OCI-LY7 (cell line): ENCODE data around the gene NMT1. TPM values are rescaled to one million over a fixed set of nuclear protein-coding genes. Genes with fewer than 3 reads are reported as not detected.

Source experiments
- BruUV-seq: library from RNA; stranded (reverse); fragments of 400-500 nt; replicated peaks from 2 replicates; lab custom pipeline; 2021; lab: Mats Ljungman, UMichigan
- CTCF ChIA-PET: fragments of 300-600 bp; sonication (Branson Sonifier 250); formaldehyde crosslinking; loops from one replicate; lab custom pipeline; 2022; ENCODE audit warnings: antibody characterized with exemption; ENCODE audit not compliant: unreplicated experiment; lab: Charles Lee
- POLR2A ChIA-PET: fragments of 300-600 bp; sonication (Branson Sonifier 250); formaldehyde crosslinking; loops from one replicate; lab custom pipeline; 2022; ENCODE audit warnings: antibody characterized with exemption; lab: Charles Lee
- DNase-seq: peaks from one replicate; pipeline ENCODE4 v3.0.0-alpha.2; 2015; ENCODE audit warnings: low spot score
- H2AFZ ChIP-seq: fragments of 200-600 bp; sonication (generic), shearing (Covaris generic); 2 replicates; pipeline ENCODE4 v1.6.1; 2014; ENCODE audit warnings: mild to moderate bottlenecking, antibody characterized with exemption, low read length, moderate library complexity
- H3K27ac ChIP-seq: fragments of 200-600 bp; sonication (generic); 2 replicates; pipeline ENCODE4 v1.5.1; 2014; ENCODE audit warnings: mixed run types, low read depth, mild to moderate bottlenecking, moderate library complexity, low read length, inconsistent platforms; ENCODE audit not compliant: poor library complexity, severe bottlenecking
- H3K36me3 ChIP-seq: fragments of 200-600 bp; sonication (generic); 2 replicates; pipeline ENCODE4 v1.6.1; 2014; ENCODE audit warnings: mild to moderate bottlenecking, antibody characterized with exemption, low read length, moderate library complexity, mixed read lengths; ENCODE audit not compliant: insufficient read depth
- H3K4me1 ChIP-seq: fragments of 200-600 bp; sonication (generic); 2 replicates; pipeline ENCODE4 v1.5.1; 2014; ENCODE audit warnings: mild to moderate bottlenecking, low read length; ENCODE audit not compliant: insufficient read depth, poor library complexity, severe bottlenecking
- H3K4me2 ChIP-seq: fragments of 200-600 bp; sonication (generic); 2 replicates; pipeline ENCODE4 v1.6.1; 2014; ENCODE audit warnings: mild to moderate bottlenecking, low read length
- H3K4me3 ChIP-seq: fragments of 200-600 bp; sonication (generic); 2 replicates; pipeline ENCODE4 v1.5.1; 2014; ENCODE audit warnings: mild to moderate bottlenecking, low read depth, low read length; ENCODE audit not compliant: poor library complexity, severe bottlenecking
- H3K79me2 ChIP-seq: fragments of 200-600 bp; sonication (generic); 2 replicates; pipeline ENCODE4 v1.6.1; 2016; ENCODE audit warnings: low read depth, mild to moderate bottlenecking, low read length, moderate library complexity, mixed read lengths; ENCODE audit not compliant: insufficient read depth
- H3K9me2 ChIP-seq: fragments of 200-600 bp; sonication (generic); 2 replicates; pipeline ENCODE4 v1.6.1; 2016; ENCODE audit warnings: mild to moderate bottlenecking, low read length, mixed read lengths; ENCODE audit not compliant: insufficient read depth
- H3K9me3 ChIP-seq: fragments of 200-600 bp; sonication (generic); 2 replicates; pipeline ENCODE4 v1.6.1; 2014; ENCODE audit warnings: mild to moderate bottlenecking, mixed run types, low read length, mixed read lengths
- H4K20me1 ChIP-seq: fragments of 200-600 bp; sonication (generic); 2 replicates; pipeline ENCODE4 v1.6.1; 2014; ENCODE audit warnings: mild to moderate bottlenecking, antibody characterized with exemption, low read length, moderate library complexity, mixed read lengths; ENCODE audit not compliant: insufficient read depth
- EZH2phosphoT487 ChIP-seq: fragments of 200-600 bp; sonication (generic); IDR thresholded peaks from 2 replicates; pipeline ENCODE4 v1.6.1; 2018; ENCODE audit warnings: low read depth, borderline replicate concordance, mild to moderate bottlenecking, mixed run types, antibody characterized with exemption, low read length, moderate library complexity, mixed read lengths
- intact Hi-C: fragments of 100-400 bp; cut with micrococcal nuclease; formaldehyde crosslinking; loops from one replicate; pipeline ENCODE4 v1.10.0; 2022; ENCODE audit not compliant: unreplicated experiment
- total RNA-seq, 2 experiments: library from RNA; depleted of rRNA in 1 of 2; stranded (reverse); fragments of >200 nt in 1 of 2; shearing (Covaris generic) in 1 of 2; gene quantifications; 2 replicates each; pipeline ENCODE4 v1.2.3, GENCODE V29; 2014 to 2022
- TF ChIP-seq, protein P1 (sequence below): fragments of 200-600 bp; sonication (generic); conservative IDR thresholded peaks from 2 replicates; pipeline ENCODE4 v1.5.1; 2014; ENCODE audit warnings: mild to moderate bottlenecking, antibody characterized with exemption, low read length, moderate library complexity, mixed read lengths

Gene NMT1
- total RNA-seq, 2 experiments from 2014 or later = 82.3 to 134 TPM

DNA sequence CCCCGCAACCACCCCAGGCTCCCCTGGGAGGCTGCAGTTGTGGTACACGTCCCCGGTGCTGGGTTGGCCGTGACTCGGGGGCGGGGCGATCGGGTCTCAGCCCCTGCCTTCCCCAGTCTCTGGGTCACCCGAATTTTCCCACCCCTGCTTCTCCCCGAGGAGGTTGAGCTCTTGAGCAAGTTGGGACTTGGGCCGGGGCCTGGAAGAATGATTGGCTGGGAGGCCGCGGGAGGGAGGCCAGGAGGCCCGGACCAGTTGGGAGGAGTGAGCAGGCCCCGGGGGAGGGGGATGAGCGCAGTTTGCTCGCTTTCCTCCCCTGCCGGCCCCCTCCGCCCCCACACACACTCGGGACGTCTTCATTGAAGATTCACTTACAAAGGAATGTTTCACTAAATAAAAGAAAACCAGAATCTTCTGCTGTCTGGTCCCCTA is 82.7 kb downstream of the NMT1 start:
- no peak for DNase-seq
- intact Hi-C loops = no loop called here
- peaks cover 22% of the 10 kb centered on the region for H3K4me1 ChIP-seq
- peak overlapping the region; percentile 31 for H3K4me2 ChIP-seq
- H4K20me1 ChIP-seq = no peaks in the 10 kb centered on the region
- TF ChIP-seq EZH2phosphoT487 = no peak
- TF ChIP-seq, protein P1, sequence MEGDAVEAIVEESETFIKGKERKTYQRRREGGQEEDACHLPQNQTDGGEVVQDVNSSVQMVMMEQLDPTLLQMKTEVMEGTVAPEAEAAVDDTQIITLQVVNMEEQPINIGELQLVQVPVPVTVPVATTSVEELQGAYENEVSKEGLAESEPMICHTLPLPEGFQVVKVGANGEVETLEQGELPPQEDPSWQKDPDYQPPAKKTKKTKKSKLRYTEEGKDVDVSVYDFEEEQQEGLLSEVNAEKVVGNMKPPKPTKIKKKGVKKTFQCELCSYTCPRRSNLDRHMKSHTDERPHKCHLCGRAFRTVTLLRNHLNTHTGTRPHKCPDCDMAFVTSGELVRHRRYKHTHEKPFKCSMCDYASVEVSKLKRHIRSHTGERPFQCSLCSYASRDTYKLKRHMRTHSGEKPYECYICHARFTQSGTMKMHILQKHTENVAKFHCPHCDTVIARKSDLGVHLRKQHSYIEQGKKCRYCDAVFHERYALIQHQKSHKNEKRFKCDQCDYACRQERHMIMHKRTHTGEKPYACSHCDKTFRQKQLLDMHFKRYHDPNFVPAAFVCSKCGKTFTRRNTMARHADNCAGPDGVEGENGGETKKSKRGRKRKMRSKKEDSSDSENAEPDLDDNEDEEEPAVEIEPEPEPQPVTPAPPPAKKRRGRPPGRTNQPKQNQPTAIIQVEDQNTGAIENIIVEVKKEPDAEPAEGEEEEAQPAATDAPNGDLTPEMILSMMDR = no peak
- BruUV-seq = no TSS peak
- H3K79me2 ChIP-seq = no peaks in the 10 kb centered on the region
- H3K9me3 ChIP-seq = no peaks in the 10 kb centered on the region
- no peak overlapping the region for H3K27ac ChIP-seq
- no peak overlapping the region for H3K4me3 ChIP-seq
- ChIA-PET POLR2A (no interaction called here), CTCF (no interaction called here)
- H3K9me2 ChIP-seq = no peaks in the 10 kb centered on the region
- no peaks in the 10 kb centered on the region for H3K36me3 ChIP-seq
- no peak overlapping the region for H2AFZ ChIP-seq

DNA sequence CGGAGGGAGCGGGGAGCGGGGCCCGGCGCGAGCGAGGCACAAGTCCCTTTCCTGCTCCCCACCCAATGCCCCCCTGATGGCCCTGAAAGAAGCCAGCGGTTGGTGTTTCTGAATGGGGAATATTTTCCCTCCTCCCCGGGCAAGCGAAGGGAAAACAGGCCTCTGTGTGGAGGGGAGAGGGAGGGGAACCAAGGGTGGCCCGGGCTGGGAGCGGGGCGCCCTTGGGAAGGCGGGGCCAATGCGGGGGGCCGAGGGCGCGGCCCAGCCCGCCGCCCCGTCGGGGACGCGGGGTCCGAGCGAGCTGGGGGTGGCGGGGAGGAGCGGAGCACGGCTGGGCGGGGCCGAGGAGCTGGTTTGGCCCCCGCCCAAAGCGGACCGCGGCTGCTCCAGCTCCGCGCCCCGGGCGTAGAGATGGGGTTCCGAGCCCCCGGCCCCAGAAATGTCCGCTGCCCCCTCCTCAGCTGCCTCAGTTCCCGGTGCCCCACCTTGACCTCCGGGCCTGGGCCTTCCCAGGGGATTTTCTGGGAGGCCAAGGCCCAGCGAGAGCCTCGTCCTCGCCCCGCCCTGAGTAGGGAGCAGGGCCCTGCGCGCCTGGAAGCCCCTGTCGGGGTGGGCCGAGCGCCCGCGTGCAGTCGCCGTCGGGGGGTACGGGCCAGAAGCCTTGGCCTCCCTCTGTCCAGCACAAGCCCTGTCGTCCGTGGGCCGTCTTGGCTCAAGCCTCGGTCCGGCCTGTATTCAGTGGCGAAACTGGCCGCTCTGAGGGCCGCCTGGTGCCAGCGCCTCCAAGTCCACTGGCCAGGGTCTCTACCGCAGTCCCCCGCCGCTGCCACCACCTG is 83.3 kb downstream of the NMT1 start:
- Histone ChIP-seq H3K36me3 (no peaks in the 10 kb centered on the region), H4K20me1 (no peaks in the 10 kb centered on the region), H3K4me3 (no peak overlapping the region), H3K9me3 (no peaks in the 10 kb centered on the region), H2AFZ (no peak overlapping the region), H3K27ac (no peak overlapping the region), H3K4me1 (peaks cover 26% of the 10 kb centered on the region), H3K9me2 (no peaks in the 10 kb centered on the region), H3K79me2 (no peaks in the 10 kb centered on the region), H3K4me2 (peak overlapping the region; percentile 31; the same call in 1 of the 2 replicates)
- intact Hi-C loops = no loop called here
- DNase-seq = no peak
- BruUV-seq = no TSS peak
- CTCF ChIA-PET = interaction anchor here (1.0 kb wide), 1 partner anchor 9 kb away, joined by 3 read pairs; the partner anchor contains the start of gene ACBD4
- no peak for TF ChIP-seq EZH2phosphoT487
- TF ChIP-seq, protein P1 = no peak
- POLR2A ChIA-PET = no interaction called here

DNA sequence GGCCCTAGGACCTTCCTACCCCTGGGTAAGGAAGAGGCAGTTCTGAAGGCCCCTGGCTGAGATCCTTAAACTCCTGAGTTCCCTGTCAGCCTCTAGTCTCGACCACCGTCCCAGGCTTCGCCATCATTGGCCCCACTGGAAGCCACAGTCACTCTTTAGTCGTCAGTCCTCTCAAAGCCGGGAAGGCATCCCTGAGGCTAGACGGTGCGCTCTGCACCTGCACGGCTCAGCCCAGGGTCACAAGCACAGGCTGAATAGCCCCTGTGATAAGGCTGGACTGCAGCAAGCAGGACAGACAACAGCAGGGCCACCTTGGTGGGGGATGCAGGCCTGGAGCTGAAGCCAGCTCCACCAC is 83.9 kb downstream of the NMT1 start:
- no peak overlapping the region for H3K4me3 ChIP-seq
- CTCF ChIA-PET = interaction anchor here (1.0 kb wide), 1 partner anchor 9 kb away, joined by 3 read pairs; the partner anchor contains the start of gene ACBD4

More for the DNA sequence above, 83.9 kb downstream of the NMT1 start:
- Histone ChIP-seq H3K27ac (no peak overlapping the region), H3K36me3 (no peaks in the 10 kb centered on the region), H3K4me1 (peaks cover 31% of the 10 kb centered on the region), H2AFZ (no peak overlapping the region), H3K9me2 (no peaks in the 10 kb centered on the region), H3K9me3 (no peaks in the 10 kb centered on the region), H3K79me2 (peaks cover 4% of the 10 kb centered on the region; the same call in 1 of the 2 replicates), H3K4me2 (no peak overlapping the region), H4K20me1 (peaks cover 5% of the 10 kb centered on the region; the same call in 1 of the 2 replicates)
- POLR2A ChIA-PET = no interaction called here
- TF ChIP-seq, protein P1 = no peak
- TF ChIP-seq EZH2phosphoT487 = no peak
- BruUV-seq = no TSS peak
- DNase-seq = no peak
- intact Hi-C loops = no loop called here
